LNCaP clone FGC (cell line): ENCODE measurements around the gene CPLX3.
A peak's percentile ranks its signal among the peaks of the same experiment; 100 is the strongest.

Experiments
- DNase-seq: peaks from one replicate; pipeline ENCODE4 v3.0.0-alpha.2; 2011; ENCODE audit warnings: low read depth
- H3K4me3 ChIP-seq: 2 replicates; pipeline ENCODE4 v1.5.1; 2011; ENCODE audit warnings: mild to moderate bottlenecking, low read depth, low read length, control low read depth
- TF ChIP-seq, protein P1 (sequence below): IDR thresholded peaks from 2 replicates; pipeline ENCODE4 v1.5.1; 2012; ENCODE audit warnings: mild to moderate bottlenecking; ENCODE audit not compliant: control insufficient read depth, insufficient read depth; ENCODE audit errors: extremely low read depth

CPLX3 gene

DNA sequence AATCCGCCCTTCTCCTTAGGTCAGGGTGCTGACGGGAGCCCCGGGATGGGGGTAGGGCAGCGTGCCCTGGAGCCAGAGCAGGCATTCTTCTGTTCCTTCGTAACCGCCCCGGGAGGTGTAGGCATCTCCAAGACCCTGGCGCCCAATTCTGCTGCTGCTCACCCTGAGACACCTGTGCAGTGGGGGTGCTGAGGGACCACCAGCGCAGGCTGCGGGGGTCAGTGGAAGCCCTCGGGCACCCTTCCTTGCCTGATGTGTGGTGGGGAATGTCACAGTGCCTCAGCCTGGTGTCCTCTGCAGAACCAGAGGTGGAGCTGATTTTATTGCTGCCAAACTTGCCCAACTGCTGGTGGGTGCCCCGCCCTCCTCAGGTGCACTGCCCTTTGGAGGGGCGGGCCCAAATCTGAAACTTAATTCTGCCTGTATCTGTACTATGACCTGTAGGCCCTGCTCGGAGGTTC, 37.2 kb upstream of the CPLX3 start:
- DNase-seq, result no peak
- TF ChIP-seq, protein P1, sequence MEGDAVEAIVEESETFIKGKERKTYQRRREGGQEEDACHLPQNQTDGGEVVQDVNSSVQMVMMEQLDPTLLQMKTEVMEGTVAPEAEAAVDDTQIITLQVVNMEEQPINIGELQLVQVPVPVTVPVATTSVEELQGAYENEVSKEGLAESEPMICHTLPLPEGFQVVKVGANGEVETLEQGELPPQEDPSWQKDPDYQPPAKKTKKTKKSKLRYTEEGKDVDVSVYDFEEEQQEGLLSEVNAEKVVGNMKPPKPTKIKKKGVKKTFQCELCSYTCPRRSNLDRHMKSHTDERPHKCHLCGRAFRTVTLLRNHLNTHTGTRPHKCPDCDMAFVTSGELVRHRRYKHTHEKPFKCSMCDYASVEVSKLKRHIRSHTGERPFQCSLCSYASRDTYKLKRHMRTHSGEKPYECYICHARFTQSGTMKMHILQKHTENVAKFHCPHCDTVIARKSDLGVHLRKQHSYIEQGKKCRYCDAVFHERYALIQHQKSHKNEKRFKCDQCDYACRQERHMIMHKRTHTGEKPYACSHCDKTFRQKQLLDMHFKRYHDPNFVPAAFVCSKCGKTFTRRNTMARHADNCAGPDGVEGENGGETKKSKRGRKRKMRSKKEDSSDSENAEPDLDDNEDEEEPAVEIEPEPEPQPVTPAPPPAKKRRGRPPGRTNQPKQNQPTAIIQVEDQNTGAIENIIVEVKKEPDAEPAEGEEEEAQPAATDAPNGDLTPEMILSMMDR, result no peak
- H3K4me3 ChIP-seq, result peak overlapping the region; percentile 6; the same call in 1 of the 2 replicates

DNA sequence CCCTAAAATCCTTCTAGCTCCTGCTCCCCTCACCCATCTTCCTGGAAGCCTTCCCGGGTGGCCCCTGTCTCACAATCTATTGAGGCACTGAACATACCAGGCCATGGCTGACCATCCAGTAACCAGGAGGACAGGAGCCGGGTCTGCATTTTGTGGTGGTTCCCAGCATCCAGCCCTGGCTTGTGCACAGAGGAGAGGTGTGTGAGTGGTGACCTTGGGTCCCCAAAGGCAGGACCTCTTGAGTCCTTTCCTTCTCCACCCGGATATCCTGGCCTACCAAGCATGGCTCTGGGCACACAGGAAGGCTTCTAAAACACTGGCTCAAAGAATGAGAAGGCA, 36.7 kb upstream of the CPLX3 start:
- TF ChIP-seq, protein P1, result no peak
- H3K4me3 ChIP-seq, result no peak overlapping the region
- DNase-seq, result no peak

DNA sequence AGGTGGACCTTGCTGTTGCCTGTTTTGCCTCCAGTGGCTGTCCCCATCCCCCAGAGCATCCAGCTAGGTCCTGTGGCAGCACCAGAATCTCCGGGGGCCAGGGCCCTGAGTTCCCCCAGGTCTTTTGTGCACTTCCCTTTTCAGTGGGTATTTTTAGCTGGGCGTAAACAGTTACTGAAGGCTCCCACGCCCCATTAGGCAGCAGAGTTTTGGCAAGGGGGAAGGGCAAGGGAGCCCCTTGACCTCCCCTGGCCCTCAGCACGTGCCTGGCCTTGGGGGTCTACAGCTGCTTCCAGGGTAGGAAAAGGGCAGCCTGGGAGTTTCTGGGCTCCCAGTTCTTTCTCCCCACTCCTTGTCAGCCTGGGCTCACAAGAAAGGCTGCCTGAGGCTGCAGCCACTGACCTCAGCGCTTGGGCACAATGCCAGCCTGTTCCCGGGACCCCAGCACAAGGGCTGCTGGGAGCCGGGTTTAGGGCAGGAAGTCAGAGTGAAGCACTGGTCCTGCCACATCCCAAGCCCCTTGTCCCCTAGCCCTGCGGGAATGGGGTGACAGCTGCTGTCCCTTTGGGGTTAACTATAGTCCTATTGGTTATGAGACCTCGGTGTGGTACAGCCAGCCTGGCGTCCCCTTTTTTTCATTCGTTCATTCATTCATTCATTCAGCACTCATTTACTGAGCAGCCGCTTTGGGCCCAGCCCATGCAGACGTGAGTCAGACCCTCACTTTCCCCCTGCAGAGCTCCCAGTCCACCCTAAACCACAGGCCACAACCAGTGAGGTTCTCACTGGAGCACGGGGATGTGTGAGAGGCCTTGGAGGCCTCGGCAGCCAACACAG, 36.1 kb upstream of the CPLX3 start:
- TF ChIP-seq, protein P1, result no peak
- H3K4me3 ChIP-seq, result no peak overlapping the region
- DNase-seq, result no peak

DNA sequence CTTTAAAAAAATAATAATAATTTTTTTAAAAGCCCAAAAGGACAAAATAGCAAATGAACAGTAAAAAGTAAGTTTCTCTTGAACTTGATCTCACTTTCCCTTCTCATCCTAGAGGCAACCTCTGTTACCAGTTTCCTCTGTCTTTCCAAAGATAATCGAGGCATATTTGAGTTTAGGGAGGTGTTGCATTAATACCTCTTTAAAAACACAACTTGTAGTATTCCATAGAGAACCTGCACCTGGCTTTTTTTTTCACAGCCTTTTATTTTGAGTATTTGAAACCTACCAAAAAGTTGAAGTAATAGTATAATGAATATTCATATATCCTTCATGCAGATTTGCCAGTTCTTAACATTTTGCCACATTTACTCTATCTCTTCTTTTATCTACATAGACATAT, 35.4 kb upstream of the CPLX3 start:
- TF ChIP-seq, protein P1, result no peak
- no peak for DNase-seq
- H3K4me3 ChIP-seq, result no peak overlapping the region

DNA sequence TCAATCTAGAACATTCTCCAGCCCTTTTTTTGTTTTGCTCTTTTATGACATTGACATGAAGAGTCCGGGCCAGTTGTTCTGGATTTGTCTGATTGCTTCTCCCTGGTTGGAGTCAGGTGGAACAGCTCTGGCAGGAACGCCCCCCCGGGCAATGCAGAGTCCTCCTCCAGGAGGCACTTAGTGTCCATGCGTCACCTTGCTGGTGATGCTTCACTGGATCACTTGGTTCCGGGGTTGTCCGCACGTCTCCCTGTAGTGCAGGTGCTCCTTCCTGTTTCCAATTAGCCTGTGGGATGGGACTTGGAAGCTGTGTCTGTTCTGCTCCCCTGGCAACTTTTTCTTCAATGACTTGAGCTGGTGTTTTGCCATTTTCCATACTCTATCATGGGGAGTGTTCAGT, 34.8 kb upstream of the CPLX3 start:
- DNase-seq, result no peak
- TF ChIP-seq, protein P1, result no peak
- no peak overlapping the region for H3K4me3 ChIP-seq

DNA sequence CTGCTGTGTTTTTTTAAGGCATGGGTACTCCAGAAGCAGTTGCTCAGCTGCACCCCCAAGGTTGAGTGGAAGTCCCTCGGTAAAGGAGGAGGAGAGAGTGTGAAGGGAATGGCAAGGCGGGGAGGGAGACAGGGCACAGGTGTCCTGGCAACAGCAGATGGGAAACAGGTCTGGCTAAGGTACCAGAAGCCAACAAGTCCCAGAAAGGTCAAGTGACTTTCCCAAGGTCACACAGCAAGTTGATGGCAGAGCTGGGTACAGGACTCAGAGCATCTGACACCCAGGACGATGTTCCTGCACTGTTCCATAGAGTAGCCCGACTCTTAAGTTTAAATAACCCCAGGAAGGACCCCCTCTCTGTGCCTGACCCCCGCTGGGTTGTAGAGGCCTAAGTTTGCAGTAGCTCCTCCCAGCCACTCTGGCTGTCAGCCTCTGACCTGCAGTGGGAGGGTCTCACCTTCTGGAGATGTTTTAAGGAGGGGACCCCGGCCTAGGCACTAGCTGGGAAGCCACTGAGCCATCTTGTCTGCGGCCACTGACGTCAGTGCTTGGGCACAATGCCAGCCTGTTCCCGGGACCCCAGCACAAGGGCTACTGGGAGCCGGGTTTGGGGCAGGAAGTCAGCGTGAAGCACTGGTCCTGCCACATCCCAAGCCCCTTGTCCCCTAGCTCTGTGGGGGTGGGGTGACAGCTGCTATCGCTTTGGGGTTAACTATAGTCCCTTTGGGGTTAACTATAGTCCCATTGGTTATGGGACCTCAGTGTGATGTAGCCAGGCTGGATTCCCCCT, 34.0 kb upstream of the CPLX3 start:
- no peak overlapping the region for H3K4me3 ChIP-seq
- TF ChIP-seq, protein P1, result no peak
- DNase-seq, result no peak
